Right renal cortex interstitium (tissue), 3 donors: ENCODE data around the gene RAB28. TPM values are rescaled to one million over a fixed set of nuclear protein-coding genes. Genes with fewer than 3 reads are reported as not detected.

ENCODE experiments used
- DNase-seq, 3 donors: peaks; one replicate each; pipeline ENCODE4 v3.0.0-alpha.2; 2013; ENCODE audit warnings: low read depth in 3 of 3, low spot score in 2 of 3
- polyA plus RNA-seq, 3 donors: library from polyadenylated mRNA; unstranded; fragments of 120-200 nt; gene quantifications; one replicate each; pipeline ENCODE4 v1.2.1, GENCODE V29; 2013; ENCODE audit not compliant: insufficient read length in 3 of 3

RAB28 gene
- polyA plus RNA-seq, 3 donors: 31.9 to 34.6 (median 32.2) TPM

GRCh38 chr4:13384055-13384454, 100.1 kb downstream of the RAB28 start:
- DNase-seq: no peak

- DNase-seq: no peak
These were observed 105.0 kb downstream of the RAB28 start for GRCh38 chr4:13378973-13379759.

- no peak for DNase-seq
These were observed 113.1 kb downstream of the RAB28 start for GRCh38 chr4:13371048-13371447.

GRCh38 chr4:13368217-13368616, 115.9 kb downstream of the RAB28 start:
- DNase-seq: no peak

- no peak for DNase-seq
These were observed 116.4 kb downstream of the RAB28 start for GRCh38 chr4:13367691-13368090.

GRCh38 chr4:13367244-13367643, 116.9 kb downstream of the RAB28 start:
- DNase-seq: no peak

- DNase-seq: no peak
These were observed 118.9 kb downstream of the RAB28 start for GRCh38 chr4:13365195-13365594.

- no peak for DNase-seq
These were observed 119.5 kb downstream of the RAB28 start for GRCh38 chr4:13364653-13365052.

GRCh38 chr4:13364172-13364571, 120.0 kb downstream of the RAB28 start:
- DNase-seq: no peak

GRCh38 chr4:13359809-13360208, 124.3 kb downstream of the RAB28 start:
- no peak for DNase-seq

- DNase-seq: no peak
These were observed 128.8 kb downstream of the RAB28 start for GRCh38 chr4:13355111-13355880.

- no peak for DNase-seq
These were observed 135.0 kb downstream of the RAB28 start for GRCh38 chr4:13349096-13349495.

GRCh38 chr4:13348216-13348615, 135.9 kb downstream of the RAB28 start:
- no peak for DNase-seq

GRCh38 chr4:13347517-13348125, 136.5 kb downstream of the RAB28 start:
- DNase-seq: no peak

- DNase-seq: no peak
These were observed 139.9 kb downstream of the RAB28 start for GRCh38 chr4:13344216-13344615.

- no peak for DNase-seq
These were observed 143.5 kb downstream of the RAB28 start for GRCh38 chr4:13340672-13341071.

GRCh38 chr4:13331827-13332226, 152.3 kb downstream of the RAB28 start:
- DNase-seq: no peak

- DNase-seq: no peak
These were observed 154.2 kb downstream of the RAB28 start for GRCh38 chr4:13329963-13330362.

- DNase-seq: no peak
These were observed 154.7 kb downstream of the RAB28 start for GRCh38 chr4:13329340-13329850.

GRCh38 chr4:13328591-13328990, 155.5 kb downstream of the RAB28 start:
- DNase-seq: no peak

- no peak for DNase-seq
These were observed 156.1 kb downstream of the RAB28 start for GRCh38 chr4:13327991-13328390.
